Astrocyte (in vitro differentiated cells and primary cell): ENCODE measurements around the gene FBP1. TPM values are rescaled to one million over a fixed set of nuclear protein-coding genes. Genes with fewer than 3 reads are reported as not detected.

Experiments used
- DNase-seq: peaks from one replicate; pipeline ENCODE4 v3.0.0-alpha.2; 2010; ENCODE audit warnings: low read depth
- FAIRE-seq: peaks from 2 replicates; lab custom pipeline; 2011; peaks lifted over from hg19 to GRCh38; lab: Jason Lieb, UNC
- H2AFZ ChIP-seq: 2 replicates; pipeline ENCODE4 v1.6.0; 2012; ENCODE audit warnings: low read depth, low read length, inconsistent platforms
- H3K27ac ChIP-seq: 2 replicates; pipeline ENCODE4 v1.5.1; 2011; ENCODE audit warnings: low read depth, low read length, inconsistent platforms
- H3K27me3 ChIP-seq: 2 replicates; pipeline ENCODE4 v1.6.0; 2011; ENCODE audit warnings: low read length, inconsistent platforms; ENCODE audit not compliant: insufficient read depth
- H3K36me3 ChIP-seq: 2 replicates; pipeline ENCODE4 v1.5.1; 2011; ENCODE audit warnings: low read length, inconsistent platforms; ENCODE audit not compliant: insufficient read depth
- H3K4me1 ChIP-seq: 2 replicates; pipeline ENCODE4 v1.5.1; 2011; ENCODE audit warnings: low read length, inconsistent platforms; ENCODE audit not compliant: insufficient read depth
- H3K4me2 ChIP-seq: 2 replicates; pipeline ENCODE4 v1.6.0; 2012; ENCODE audit warnings: low read length, inconsistent platforms
- H3K4me3 ChIP-seq: 2 replicates; pipeline ENCODE4 v1.5.1; 2011; ENCODE audit warnings: low read depth, mild to moderate bottlenecking, low read length, inconsistent platforms; ENCODE audit not compliant: insufficient read depth
- H3K79me2 ChIP-seq: 2 replicates; pipeline ENCODE4 v1.6.0; 2012; ENCODE audit warnings: mild to moderate bottlenecking, low read length, inconsistent platforms; ENCODE audit not compliant: insufficient read depth
- H3K9ac ChIP-seq: 2 replicates; pipeline ENCODE4 v1.6.0; 2012; ENCODE audit warnings: mild to moderate bottlenecking, low read length, inconsistent platforms
- H3K9me3 ChIP-seq: 2 replicates; pipeline ENCODE4 v1.5.1; 2012; ENCODE audit warnings: low read depth, mild to moderate bottlenecking, low read length, inconsistent platforms; ENCODE audit not compliant: insufficient read depth
- H4K20me1 ChIP-seq: 2 replicates; pipeline ENCODE4 v1.6.0; 2012; ENCODE audit warnings: low read length, inconsistent platforms; ENCODE audit not compliant: insufficient read depth
- H3K27ac Mint-ChIP-seq: one replicate; pipeline ENCODE4 v1.8.0; 2021; ENCODE audit warnings: mild to moderate bottlenecking, mixed read lengths; ENCODE audit not compliant: unreplicated experiment
- H3K27me3 Mint-ChIP-seq: one replicate; pipeline ENCODE4 v1.8.0; 2021; ENCODE audit warnings: low read depth, mixed read lengths; ENCODE audit not compliant: unreplicated experiment
- H3K36me3 Mint-ChIP-seq: one replicate; pipeline ENCODE4 v1.8.0; 2021; ENCODE audit warnings: low read depth, mixed read lengths; ENCODE audit not compliant: unreplicated experiment
- H3K4me1 Mint-ChIP-seq: one replicate; pipeline ENCODE4 v1.8.0; 2021; ENCODE audit warnings: low read depth, mixed read lengths; ENCODE audit not compliant: unreplicated experiment
- H3K4me3 Mint-ChIP-seq: one replicate; pipeline ENCODE4 v1.8.0; 2021; ENCODE audit warnings: mild to moderate bottlenecking, moderate library complexity, mixed read lengths; ENCODE audit not compliant: unreplicated experiment
- H3K9me3 Mint-ChIP-seq: one replicate; pipeline ENCODE4 v1.8.0; 2021; ENCODE audit warnings: mild to moderate bottlenecking, mixed read lengths; ENCODE audit not compliant: unreplicated experiment
- CTCF ChIP-seq: IDR thresholded peaks from 2 replicates; pipeline ENCODE4 v1.5.1; 2011; ENCODE audit warnings: low read depth, mild to moderate bottlenecking, inconsistent platforms, low read length, moderate library complexity; ENCODE audit not compliant: insufficient read depth
- EZH2 ChIP-seq: IDR thresholded peaks from 2 replicates; pipeline ENCODE4 v1.6.1; 2012; ENCODE audit warnings: mild to moderate bottlenecking, low read length, inconsistent platforms; ENCODE audit not compliant: insufficient read depth
- total RNA-seq: library from RNA; stranded (reverse); gene quantifications from 2 replicates; pipeline ENCODE4 v1.2.1, GENCODE V29; 2021

FBP1 gene
- total RNA-seq, 1 donor from 2014 or later = 0.25 TPM

- Mint-ChIP-seq H3K27me3 (peaks cover 54% of the 10 kb centered on the region), H3K27ac (no peak overlapping the region), H3K4me3 (no peak overlapping the region), H3K36me3 (no peaks in the 10 kb centered on the region), H3K4me1 (no peaks in the 10 kb centered on the region), H3K9me3 (no peaks in the 10 kb centered on the region)
- Histone ChIP-seq H3K27ac (no peak overlapping the region), H3K9ac (no peak overlapping the region), H3K9me3 (peaks cover 4% of the 10 kb centered on the region), H2AFZ (no peak overlapping the region), H3K4me3 (no peak overlapping the region), H3K4me2 (no peak overlapping the region), H3K79me2 (no peaks in the 10 kb centered on the region), H3K36me3 (no peaks in the 10 kb centered on the region), H3K4me1 (no peaks in the 10 kb centered on the region), H3K27me3 (peaks cover 12% of the 10 kb centered on the region), H4K20me1 (no peaks in the 10 kb centered on the region)
- DNase-seq = no peak
- no peak for FAIRE-seq
- no peak for TF ChIP-seq CTCF
- no peak for TF ChIP-seq EZH2
These were observed 7.7 kb downstream of the FBP1 start for GRCh38 chr9:94631599-94631998.

- DNase-seq = no peak
- H3K4me3 ChIP-seq = no peak overlapping the region
- H3K4me3 Mint-ChIP-seq = no peak overlapping the region
- peaks cover 12% of the 10 kb centered on the region for H3K27me3 ChIP-seq
- no peaks in the 10 kb centered on the region for H4K20me1 ChIP-seq
- TF ChIP-seq CTCF (no peak), EZH2 (no peak)
- H3K27ac Mint-ChIP-seq = no peak overlapping the region
- no peaks in the 10 kb centered on the region for H3K4me1 ChIP-seq
- H2AFZ ChIP-seq = no peak overlapping the region
- H3K9me3 Mint-ChIP-seq = no peaks in the 10 kb centered on the region
- H3K4me1 Mint-ChIP-seq = no peaks in the 10 kb centered on the region
- H3K36me3 ChIP-seq = no peaks in the 10 kb centered on the region
- FAIRE-seq = no peak
- no peak overlapping the region for H3K4me2 ChIP-seq
- peaks cover 53% of the 10 kb centered on the region for H3K27me3 Mint-ChIP-seq
- H3K27ac ChIP-seq = no peak overlapping the region
- H3K9me3 ChIP-seq = peaks cover 4% of the 10 kb centered on the region
- H3K36me3 Mint-ChIP-seq = no peaks in the 10 kb centered on the region
- H3K79me2 ChIP-seq = no peaks in the 10 kb centered on the region
- no peak overlapping the region for H3K9ac ChIP-seq
These were observed 8.5 kb downstream of the FBP1 start for GRCh38 chr9:94630833-94631232.

GRCh38 chr9:94630281-94630680 lies 9.0 kb downstream of the FBP1 start:
- no peak overlapping the region for H3K4me3 Mint-ChIP-seq
- H3K9ac ChIP-seq = no peak overlapping the region
- no peak overlapping the region for H3K4me2 ChIP-seq
- no peaks in the 10 kb centered on the region for H3K4me1 ChIP-seq
- H3K27ac Mint-ChIP-seq = no peak overlapping the region
- no peaks in the 10 kb centered on the region for H3K9me3 ChIP-seq
- no peak for FAIRE-seq
- no peak for DNase-seq
- no peaks in the 10 kb centered on the region for H4K20me1 ChIP-seq
- no peaks in the 10 kb centered on the region for H3K79me2 ChIP-seq
- no peak overlapping the region for H2AFZ ChIP-seq
- H3K4me1 Mint-ChIP-seq = no peaks in the 10 kb centered on the region
- no peaks in the 10 kb centered on the region for H3K36me3 ChIP-seq
- no peaks in the 10 kb centered on the region for H3K36me3 Mint-ChIP-seq
- no peak overlapping the region for H3K27ac ChIP-seq
- no peaks in the 10 kb centered on the region for H3K9me3 Mint-ChIP-seq
- H3K4me3 ChIP-seq = no peak overlapping the region
- peaks cover 12% of the 10 kb centered on the region for H3K27me3 ChIP-seq
- H3K27me3 Mint-ChIP-seq = peaks cover 47% of the 10 kb centered on the region
- TF ChIP-seq EZH2 (no peak), CTCF (no peak)
